Activated CD8-positive, alpha-beta memory T cell treated with anti-CD3 and anti-CD28 coated beads, Interleukin-2, amount 50 U/mL, for 1 hour (primary cell): ENCODE data around the gene MRPL53.
"Not testable (repeated sequence)": the region's sequence is repeated elsewhere in the genome, so short reads cannot be mapped to it uniquely, and the experiment has no call there.

Experiments
- DNase-seq: peaks from one replicate; pipeline ENCODE4 v3.0.0-alpha.2; 2020; ENCODE audit errors: extremely low read depth

Gene MRPL53

GRCh38 chr2:74482801-74483674 is 10.6 kb upstream of the MRPL53 start, which contains the start of the genes CCDC142 and TTC31:
Gene CCDC142 (minus strand): TSS chr2:74482998. CDS start chr2:74482837, 161 bp downstream.
Gene TTC31 (plus strand): TSS chr2:74483081. CDS start chr2:74483096, 15 bp downstream.
- DNase-seq: peak; percentile 90

GRCh38 chr2:74481961-74482800 is 9.7 kb upstream of the MRPL53 start:
- no peak for DNase-seq

GRCh38 chr2:74481431-74481830 is 9.0 kb upstream of the MRPL53 start:
- DNase-seq: no peak

- DNase-seq: no peak
Observed at GRCh38 chr2:74474899-74475298, 2.4 kb upstream of the MRPL53 start.

GRCh38 chr2:74474481-74474880 is 2.0 kb upstream of the MRPL53 start:
- no peak for DNase-seq

GRCh38 chr2:74472945-74473258 is 422 bp upstream of the MRPL53 start:
- no peak for DNase-seq

GRCh38 chr2:74471332-74472065 is 981 bp downstream of the MRPL53 start:
- DNase-seq: no peak

GRCh38 chr2:74470742-74471141 is 1.7 kb downstream of the MRPL53 start:
- DNase-seq: not testable (repeated sequence)

GRCh38 chr2:74464406-74464805 is 8.1 kb downstream of the MRPL53 start:
- DNase-seq: no peak

GRCh38 chr2:74462786-74463105 is 9.7 kb downstream of the MRPL53 start:
- no peak for DNase-seq

GRCh38 chr2:74462054-74462785 is 10.3 kb downstream of the MRPL53 start:
- no peak for DNase-seq

- no peak for DNase-seq
Observed at GRCh38 chr2:74461187-74462053, 11.1 kb downstream of the MRPL53 start.

GRCh38 chr2:74460187-74460586 is 12.3 kb downstream of the MRPL53 start:
- not testable (repeated sequence) for DNase-seq

- DNase-seq: not testable (repeated sequence)
Observed at GRCh38 chr2:74459503-74460118, 12.9 kb downstream of the MRPL53 start.

- no peak for DNase-seq
Observed at GRCh38 chr2:74458938-74459363, 13.5 kb downstream of the MRPL53 start.

- DNase-seq: peak; percentile 99
Observed at GRCh38 chr2:74458132-74458937, 14.1 kb downstream of the MRPL53 start, which contains the start of gene WBP1. Gene WBP1 (plus strand): TSS chr2:74458438. CDS start chr2:74458603, 165 bp downstream.

- DNase-seq: peak; percentile 50
Observed at GRCh38 chr2:74457549-74458131, 14.8 kb downstream of the MRPL53 start.

GRCh38 chr2:74457129-74457548 is 15.3 kb downstream of the MRPL53 start:
- DNase-seq: no peak
